Neural cell (in vitro differentiated cells): Measurements from ENCODE around the gene ZG16B. TPM values are rescaled to one million over a fixed set of nuclear protein-coding genes. Genes with fewer than 3 reads are reported as not detected.

Experiments used
- H2AFZ ChIP-seq: fragments of 200-600, 300-800 bp; sonication (generic), shearing (Covaris generic); 2 replicates; pipeline ENCODE4 v1.6.0; 2014; ENCODE audit warnings: low read depth, mild to moderate bottlenecking, antibody characterized with exemption, low read length, moderate library complexity
- H3F3A ChIP-seq: fragments of 200-600 bp; shearing (Covaris generic); 2 replicates; pipeline ENCODE4 v1.6.1; 2016; ENCODE audit warnings: mild to moderate bottlenecking, moderate library complexity, mixed read lengths, antibody characterized with exemption, low read length; ENCODE audit not compliant: insufficient read depth, poor library complexity, severe bottlenecking
- H3K27ac ChIP-seq: fragments of 200-600, 300-800 bp; sonication (generic), shearing (Covaris generic); 2 replicates; pipeline ENCODE4 v1.5.1; 2014; ENCODE audit warnings: mild to moderate bottlenecking, low read length, moderate library complexity
- H3K27me3 ChIP-seq: fragments of 300-800, 200-600 bp; sonication (generic), shearing (Covaris generic); 2 replicates; pipeline ENCODE4 v1.6.0; 2014; ENCODE audit warnings: mild to moderate bottlenecking, low read depth, low read length, moderate library complexity; ENCODE audit not compliant: insufficient read depth
- H3K36me3 ChIP-seq: fragments of 300-800, 200-600 bp; sonication (generic), shearing (Covaris generic); 2 replicates; pipeline ENCODE4 v1.5.1; 2014; ENCODE audit warnings: mild to moderate bottlenecking, antibody characterized with exemption, low read length, moderate library complexity; ENCODE audit not compliant: insufficient read depth
- H3K4me2 ChIP-seq: fragments of 300-800, 200-600 bp; sonication (generic), shearing (Covaris generic); 2 replicates; pipeline ENCODE4 v1.6.0; 2014; ENCODE audit warnings: mild to moderate bottlenecking, low read length
- H3K4me3 ChIP-seq: fragments of 300-800, 200-600 bp; sonication (generic), shearing (Covaris generic); 2 replicates; pipeline ENCODE4 v1.5.1; 2014; ENCODE audit warnings: mild to moderate bottlenecking, low read length, moderate library complexity
- H3K79me2 ChIP-seq: fragments of 200-600 bp; shearing (Covaris generic); replicated peaks from 2 replicates; pipeline ENCODE4 v1.6.0; 2014; ENCODE audit warnings: mild to moderate bottlenecking, low read length, moderate library complexity; ENCODE audit not compliant: insufficient read depth
- H3K9ac ChIP-seq: fragments of 300-800, 200-600 bp; sonication (generic), shearing (Covaris generic); 2 replicates; pipeline ENCODE4 v1.6.1; 2016; ENCODE audit warnings: mild to moderate bottlenecking, low read length, mixed read lengths
- H3K9me2 ChIP-seq: fragments of 200-600 bp; shearing (Covaris generic); 2 replicates; pipeline ENCODE4 v1.6.1; 2016; ENCODE audit warnings: mild to moderate bottlenecking, low read length, mixed read lengths; ENCODE audit not compliant: insufficient read depth
- H3K9me3 ChIP-seq: fragments of 200-600, 300-800 bp; sonication (generic), shearing (Covaris generic); 2 replicates; pipeline ENCODE4 v1.6.1; 2016; ENCODE audit warnings: mild to moderate bottlenecking, mixed run types, low read length, moderate library complexity, mixed read lengths
- H4K20me1 ChIP-seq: fragments of 200-600 bp; shearing (Covaris generic); 2 replicates; pipeline ENCODE4 v1.6.1; 2016; ENCODE audit warnings: mild to moderate bottlenecking, mixed run types; ENCODE audit not compliant: insufficient read depth
- EP300 ChIP-seq: fragments of 450-650 bp; conservative IDR thresholded peaks from 2 replicates; pipeline ENCODE4 v1.6.1; 2014; ENCODE audit warnings: antibody characterized with exemption, mild to moderate bottlenecking, moderate library complexity; ENCODE audit not compliant: poor library complexity, severe bottlenecking
- EZH2 ChIP-seq: fragments of 200-600, 300-800 bp; shearing (Covaris generic), sonication (generic); IDR thresholded peaks from 2 replicates; pipeline ENCODE4 v1.6.1; 2014; ENCODE audit warnings: antibody characterized with exemption, low read length, borderline replicate concordance, mild to moderate bottlenecking; ENCODE audit not compliant: insufficient read depth, poor library complexity, severe bottlenecking
- MXI1 ChIP-seq: fragments of 450-650 bp; conservative IDR thresholded peaks from 2 replicates; pipeline ENCODE4 v1.6.1; 2014; ENCODE audit warnings: antibody characterized with exemption, mild to moderate bottlenecking; ENCODE audit not compliant: poor library complexity, severe bottlenecking
- POLR2AphosphoS5 ChIP-seq: IDR thresholded peaks from 2 replicates; pipeline ENCODE4 v1.6.1; 2012
- RAD21 ChIP-seq: fragments of 450-650 bp; conservative IDR thresholded peaks from 2 replicates; pipeline ENCODE4 v1.6.1; 2014; ENCODE audit warnings: antibody characterized with exemption, mild to moderate bottlenecking, moderate library complexity
- SMC3 ChIP-seq: fragments of 450-650 bp; conservative IDR thresholded peaks from 2 replicates; pipeline ENCODE4 v1.6.1; 2014; ENCODE audit warnings: antibody characterized with exemption, mild to moderate bottlenecking, moderate library complexity; ENCODE audit not compliant: poor library complexity
- TAF1 ChIP-seq: IDR thresholded peaks from 2 replicates; pipeline ENCODE4 v1.6.1; 2012; ENCODE audit warnings: low read depth
- polyA plus RNA-seq: library from polyadenylated mRNA; depleted of rRNA; stranded (reverse); fragments of >200 nt; gene quantifications from 2 replicates; pipeline ENCODE4 v1.2.3, GENCODE V29; 2014
- TF ChIP-seq, protein P1 (sequence below): fragments of 450-650 bp; IDR thresholded peaks from 2 replicates; pipeline ENCODE4 v1.5.1; 2014; ENCODE audit warnings: antibody characterized with exemption, mild to moderate bottlenecking, moderate library complexity; ENCODE audit not compliant: poor library complexity, severe bottlenecking
- TF ChIP-seq, protein P2 (sequence below): IDR thresholded peaks from 2 replicates; pipeline ENCODE4 v1.6.1; 2012; ENCODE audit warnings: borderline replicate concordance

Gene ZG16B
- polyA plus RNA-seq, 1 donor from 2014 or later: not detected

DNA sequence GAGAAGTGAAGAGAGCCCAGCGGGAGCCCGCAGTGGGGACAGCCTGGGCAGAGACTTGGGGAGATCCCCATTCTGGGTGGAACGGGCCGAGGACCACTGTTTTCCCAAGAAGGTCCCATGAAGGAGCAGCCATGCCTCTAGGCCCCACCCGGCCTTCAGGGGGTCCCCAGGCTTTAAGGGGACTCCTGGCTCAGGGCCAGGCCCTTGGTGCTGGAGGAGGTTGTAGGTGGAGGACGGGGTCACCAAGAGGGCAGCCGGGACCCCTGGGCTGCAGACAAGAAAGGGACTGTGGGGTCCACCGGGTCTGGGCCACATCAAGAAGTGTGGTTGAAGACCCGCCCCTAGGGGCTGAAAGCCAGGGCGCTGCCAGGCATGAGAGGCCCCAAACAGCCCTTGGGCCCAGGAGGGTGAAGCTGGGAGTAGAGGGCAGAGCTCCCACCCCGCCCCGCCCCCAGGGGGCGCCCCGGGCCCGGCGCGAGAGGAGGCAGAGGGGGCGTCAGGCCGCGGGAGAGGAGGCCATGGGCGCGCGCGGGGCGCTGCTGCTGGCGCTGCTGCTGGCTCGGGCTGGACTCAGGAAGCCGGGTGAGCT, 13.3 kb upstream of the ZG16B start, which contains the start of gene PRSS21:
PRSS21 (plus strand) TSS at position 487 of the 589 bp plus-strand sequence; CDS start at position 519, 32 bp downstream.
- Histone ChIP-seq H3F3A (no peaks in the 10 kb centered on the region), H3K36me3 (no peaks in the 10 kb centered on the region), H3K9me2 (no peaks in the 10 kb centered on the region), H3K27me3 (no peaks in the 10 kb centered on the region), H3K4me3 (no peak within 1 kb of the TSS), H3K4me2 (no peak within 1 kb of the TSS), H4K20me1 (no peaks in the 10 kb centered on the region), H3K79me2 (no peaks in the 10 kb centered on the region), H3K9ac (no peak within 1 kb of the TSS), H3K27ac (no peak within 1 kb of the TSS), H3K9me3 (no peaks in the 10 kb centered on the region), H2AFZ (no peak within 1 kb of the TSS)
- TF ChIP-seq TAF1: no peak
- TF ChIP-seq, protein P1, sequence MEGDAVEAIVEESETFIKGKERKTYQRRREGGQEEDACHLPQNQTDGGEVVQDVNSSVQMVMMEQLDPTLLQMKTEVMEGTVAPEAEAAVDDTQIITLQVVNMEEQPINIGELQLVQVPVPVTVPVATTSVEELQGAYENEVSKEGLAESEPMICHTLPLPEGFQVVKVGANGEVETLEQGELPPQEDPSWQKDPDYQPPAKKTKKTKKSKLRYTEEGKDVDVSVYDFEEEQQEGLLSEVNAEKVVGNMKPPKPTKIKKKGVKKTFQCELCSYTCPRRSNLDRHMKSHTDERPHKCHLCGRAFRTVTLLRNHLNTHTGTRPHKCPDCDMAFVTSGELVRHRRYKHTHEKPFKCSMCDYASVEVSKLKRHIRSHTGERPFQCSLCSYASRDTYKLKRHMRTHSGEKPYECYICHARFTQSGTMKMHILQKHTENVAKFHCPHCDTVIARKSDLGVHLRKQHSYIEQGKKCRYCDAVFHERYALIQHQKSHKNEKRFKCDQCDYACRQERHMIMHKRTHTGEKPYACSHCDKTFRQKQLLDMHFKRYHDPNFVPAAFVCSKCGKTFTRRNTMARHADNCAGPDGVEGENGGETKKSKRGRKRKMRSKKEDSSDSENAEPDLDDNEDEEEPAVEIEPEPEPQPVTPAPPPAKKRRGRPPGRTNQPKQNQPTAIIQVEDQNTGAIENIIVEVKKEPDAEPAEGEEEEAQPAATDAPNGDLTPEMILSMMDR: no peak
- TF ChIP-seq, protein P2, sequence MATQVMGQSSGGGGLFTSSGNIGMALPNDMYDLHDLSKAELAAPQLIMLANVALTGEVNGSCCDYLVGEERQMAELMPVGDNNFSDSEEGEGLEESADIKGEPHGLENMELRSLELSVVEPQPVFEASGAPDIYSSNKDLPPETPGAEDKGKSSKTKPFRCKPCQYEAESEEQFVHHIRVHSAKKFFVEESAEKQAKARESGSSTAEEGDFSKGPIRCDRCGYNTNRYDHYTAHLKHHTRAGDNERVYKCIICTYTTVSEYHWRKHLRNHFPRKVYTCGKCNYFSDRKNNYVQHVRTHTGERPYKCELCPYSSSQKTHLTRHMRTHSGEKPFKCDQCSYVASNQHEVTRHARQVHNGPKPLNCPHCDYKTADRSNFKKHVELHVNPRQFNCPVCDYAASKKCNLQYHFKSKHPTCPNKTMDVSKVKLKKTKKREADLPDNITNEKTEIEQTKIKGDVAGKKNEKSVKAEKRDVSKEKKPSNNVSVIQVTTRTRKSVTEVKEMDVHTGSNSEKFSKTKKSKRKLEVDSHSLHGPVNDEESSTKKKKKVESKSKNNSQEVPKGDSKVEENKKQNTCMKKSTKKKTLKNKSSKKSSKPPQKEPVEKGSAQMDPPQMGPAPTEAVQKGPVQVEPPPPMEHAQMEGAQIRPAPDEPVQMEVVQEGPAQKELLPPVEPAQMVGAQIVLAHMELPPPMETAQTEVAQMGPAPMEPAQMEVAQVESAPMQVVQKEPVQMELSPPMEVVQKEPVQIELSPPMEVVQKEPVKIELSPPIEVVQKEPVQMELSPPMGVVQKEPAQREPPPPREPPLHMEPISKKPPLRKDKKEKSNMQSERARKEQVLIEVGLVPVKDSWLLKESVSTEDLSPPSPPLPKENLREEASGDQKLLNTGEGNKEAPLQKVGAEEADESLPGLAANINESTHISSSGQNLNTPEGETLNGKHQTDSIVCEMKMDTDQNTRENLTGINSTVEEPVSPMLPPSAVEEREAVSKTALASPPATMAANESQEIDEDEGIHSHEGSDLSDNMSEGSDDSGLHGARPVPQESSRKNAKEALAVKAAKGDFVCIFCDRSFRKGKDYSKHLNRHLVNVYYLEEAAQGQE: no peak
- no peak for TF ChIP-seq EP300
- no peak for TF ChIP-seq MXI1
- TF ChIP-seq EZH2: no peak
- no peak for TF ChIP-seq RAD21
- TF ChIP-seq POLR2AphosphoS5: no peak
- no peak for TF ChIP-seq SMC3

DNA sequence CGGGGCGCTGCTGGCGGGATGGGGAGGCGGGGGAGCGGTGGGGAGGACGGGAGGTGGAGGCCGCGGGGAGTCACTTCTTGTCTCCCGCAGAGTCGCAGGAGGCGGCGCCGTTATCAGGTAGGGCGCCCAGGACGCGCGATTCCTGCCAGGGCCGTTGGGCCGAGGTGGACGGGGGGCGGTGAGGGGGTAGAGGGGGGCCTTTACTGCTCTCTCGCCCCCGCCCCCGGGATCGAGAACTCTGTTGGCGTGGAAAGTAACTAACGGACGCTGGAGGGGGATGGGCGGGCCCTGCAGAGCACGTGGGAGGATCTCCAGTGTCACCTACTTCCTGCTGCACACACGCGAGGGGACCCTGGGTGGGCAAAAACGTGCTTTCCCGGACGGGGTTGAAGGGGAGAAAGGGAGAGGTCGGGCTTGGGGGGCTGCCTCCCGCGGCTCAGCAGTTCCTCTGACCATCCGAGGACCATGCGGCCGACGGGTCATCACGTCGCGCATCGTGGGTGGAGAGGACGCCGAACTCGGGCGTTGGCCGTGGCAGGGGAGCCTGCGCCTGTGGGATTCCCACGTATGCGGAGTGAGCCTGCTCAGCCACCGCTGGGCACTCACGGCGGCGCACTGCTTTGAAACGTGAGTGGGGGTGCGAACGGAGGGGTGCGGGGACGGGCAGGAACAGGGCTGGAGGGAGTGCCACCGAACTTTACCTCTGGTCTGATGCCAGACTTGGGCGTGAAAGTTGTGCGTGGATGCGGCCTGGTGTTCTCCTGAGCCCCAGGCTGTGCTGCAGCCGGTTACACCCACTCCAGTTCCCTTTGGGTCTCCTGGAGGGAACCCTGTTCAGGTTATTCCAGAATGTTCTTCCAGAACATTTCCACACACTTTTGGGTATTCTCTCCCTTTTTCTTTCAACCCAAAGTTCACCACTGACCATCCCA, 12.5 kb upstream of the ZG16B start:
- Histone ChIP-seq H3K9ac (no peak overlapping the region), H3K36me3 (no peaks in the 10 kb centered on the region), H3F3A (no peaks in the 10 kb centered on the region), H4K20me1 (no peaks in the 10 kb centered on the region), H3K9me2 (no peaks in the 10 kb centered on the region), H2AFZ (no peak overlapping the region), H3K79me2 (no peaks in the 10 kb centered on the region), H3K9me3 (no peaks in the 10 kb centered on the region), H3K4me3 (no peak overlapping the region), H3K27me3 (no peaks in the 10 kb centered on the region), H3K27ac (no peak overlapping the region), H3K4me2 (no peak overlapping the region)
- TF ChIP-seq MXI1: no peak
- no peak for TF ChIP-seq TAF1
- no peak for TF ChIP-seq RAD21
